ENCODE data around the gene DLGAP1. TPM values are rescaled to one million over a fixed set of nuclear protein-coding genes. Genes with fewer than 3 reads are reported as not detected.

Gene DLGAP1
- total and polyA plus RNA-seq, 2 donors (not counting 1 experiment from before 2014, with no cell fraction given): 0.07 to 0.61 TPM

GRCh38 chr18:4453874-4454536 lies 1.1 kb downstream of the DLGAP1 start:
- intact Hi-C loops (cut with micrococcal nuclease): no loop called here
- POLR2A ChIA-PET: no interaction called here
- no peaks in the 10 kb centered on the region for H3K4me1 ChIP-seq (ENCODE audit: control insufficient read depth in 2 of 2, insufficient read depth in 2 of 2, low read length in 2 of 2)
- H3K9me3 ChIP-seq (ENCODE audit: control extremely low read depth in 1 of 3, control insufficient read depth in 2 of 3, insufficient read depth in 1 of 3, low read length in 2 of 3): peaks cover 0 to 10% (median 0%) of the 10 kb centered on the region in 3 donors
- 11% methylated on average over 46 of the region's 46 CpGs for WGBS (ENCODE audit: insufficient coverage)
- Mint-ChIP-seq H3K27me3 (peaks cover 26% of the 10 kb centered on the region), H3K4me3 (no peak overlapping the region), H3K9me3 (ENCODE audit: insufficient read depth) (peaks cover 1% of the 10 kb centered on the region), H3K27ac (no peak overlapping the region), H3K4me1 (peaks cover 2% of the 10 kb centered on the region)
- H3K27ac ChIP-seq (ENCODE audit: low read length in 2 of 2): no peak overlapping the region
- H3K4me2 ChIP-seq (replicated peaks; ENCODE audit: low read depth, low read length, poor library complexity, severe bottlenecking): no peak overlapping the region
- H3K9ac ChIP-seq (ENCODE audit: low read length): no peak overlapping the region
- CTCF ChIA-PET: no interaction called here
- no peak overlapping the region for H2AFZ ChIP-seq (ENCODE audit: insufficient read depth, low read depth, low read length, poor library complexity, severe bottlenecking)
- TF ChIP-seq EZH2 (IDR thresholded peaks at IDR 0.05; ENCODE audit: borderline replicate concordance, insufficient read depth, low read depth, low read length, poor library complexity, severe bottlenecking) (no peak), CTCF (IDR thresholded peaks at IDR 0.05) (no peak)
- DNase-seq (no peak), ATAC-seq (ENCODE audit: low read depth) (no peak)
- peaks cover 0 to 17% (median 10%) of the 10 kb centered on the region in 4 experiments for H3K27me3 ChIP-seq (replicated peaks in 1 of 4; ENCODE audit: control extremely low read depth in 1 of 4, control insufficient read depth in 3 of 4, insufficient read depth in 4 of 4, low read length in 3 of 4)
- no peaks in the 10 kb centered on the region for H3K79me2 ChIP-seq (ENCODE audit: control insufficient read depth, insufficient read depth, low read length)
- H4K20me1 ChIP-seq (ENCODE audit: control insufficient read depth, insufficient read depth, low read length, poor library complexity, severe bottlenecking): no peaks in the 10 kb centered on the region
- no peak overlapping the region for H3K4me3 ChIP-seq (ENCODE audit: control extremely low read depth in 1 of 5, extremely low read depth in 1 of 5, insufficient read depth in 1 of 5, low read depth in 2 of 5, low read length in 4 of 5)
- H3K36me3 ChIP-seq (replicated peaks in 1 of 2; ENCODE audit: control extremely low read depth in 1 of 2, control insufficient read depth in 1 of 2, extremely low read depth in 1 of 2, insufficient read depth in 2 of 2, low read length in 1 of 2): no peaks in the 10 kb centered on the region

- Histone ChIP-seq H3K79me2 (ENCODE audit: control insufficient read depth, insufficient read depth, low read length) (no peaks in the 10 kb centered on the region), H4K20me1 (ENCODE audit: control insufficient read depth, insufficient read depth, low read length, poor library complexity, severe bottlenecking) (no peaks in the 10 kb centered on the region), H3K9ac (ENCODE audit: low read length) (no peak overlapping the region), H3K4me3 (ENCODE audit: control extremely low read depth in 1 of 5, extremely low read depth in 1 of 5, insufficient read depth in 1 of 5, low read depth in 2 of 5, low read length in 4 of 5) (no peak overlapping the region), H3K27me3 (replicated peaks in 1 of 4; ENCODE audit: control extremely low read depth in 1 of 4, control insufficient read depth in 3 of 4, insufficient read depth in 4 of 4, low read length in 3 of 4) (peaks cover 0 to 17% (median 10%) of the 10 kb centered on the region in 4 experiments), H3K4me1 (ENCODE audit: control insufficient read depth in 2 of 2, insufficient read depth in 2 of 2, low read length in 2 of 2) (no peaks in the 10 kb centered on the region), H2AFZ (ENCODE audit: insufficient read depth, low read depth, low read length, poor library complexity, severe bottlenecking) (no peak overlapping the region), H3K9me3 (ENCODE audit: control extremely low read depth in 1 of 3, control insufficient read depth in 2 of 3, insufficient read depth in 1 of 3, low read length in 2 of 3) (peaks cover 0 to 10% (median 0%) of the 10 kb centered on the region in 3 donors), H3K36me3 (replicated peaks in 1 of 2; ENCODE audit: control extremely low read depth in 1 of 2, control insufficient read depth in 1 of 2, extremely low read depth in 1 of 2, insufficient read depth in 2 of 2, low read length in 1 of 2) (no peaks in the 10 kb centered on the region), H3K4me2 (replicated peaks; ENCODE audit: low read depth, low read length, poor library complexity, severe bottlenecking) (no peak overlapping the region), H3K27ac (ENCODE audit: low read length in 2 of 2) (no peak overlapping the region)
- ChIA-PET CTCF (no interaction called here), POLR2A (no interaction called here)
- peaks cover 26% of the 10 kb centered on the region for H3K27me3 Mint-ChIP-seq
- no peak overlapping the region for H3K4me3 Mint-ChIP-seq
- ATAC-seq (ENCODE audit: low read depth): no peak
- intact Hi-C loops (cut with micrococcal nuclease): no loop called here
- H3K9me3 Mint-ChIP-seq (ENCODE audit: insufficient read depth): peaks cover 4% of the 10 kb centered on the region
- DNase-seq: no peak
- H3K27ac Mint-ChIP-seq: no peak overlapping the region
- H3K4me1 Mint-ChIP-seq: peaks cover 2% of the 10 kb centered on the region
- TF ChIP-seq EZH2 (IDR thresholded peaks at IDR 0.05; ENCODE audit: borderline replicate concordance, insufficient read depth, low read depth, low read length, poor library complexity, severe bottlenecking) (no peak), CTCF (IDR thresholded peaks at IDR 0.05) (no peak)
- no CpG with 5 or more reads among the region's 8 CpGs for WGBS (ENCODE audit: insufficient coverage)
These were observed 1.6 kb downstream of the DLGAP1 start for GRCh38 chr18:4453567-4453873.
